Measurements from ENCODE around the gene CCDC6. TPM values are rescaled to one million over a fixed set of nuclear protein-coding genes. Genes with fewer than 3 reads are reported as not detected.

The CCDC6 gene
- total RNA-seq, 4 donors from 2014 or later, result 65.5 to 104 (median 76.2) TPM

- no peak overlapping the region for H3K4me3 ChIP-seq (ENCODE audit: low read depth, poor library complexity, severe bottlenecking)
- intact Hi-C loops (cut with DNase I; ENCODE audit: low total_unique reads), result no loop called here
- TF ChIP-seq CTCF (IDR thresholded peaks at IDR 0.05) (no peak), POLR2A (IDR thresholded peaks at IDR 0.05) (no peak)
- no peak for DNase-seq (ENCODE audit: low spot score in 2 of 2)
- 94% methylated on average over 8 of the region's 8 CpGs for WGBS, 2 donors
Observed at GRCh38 chr10:59781511-59781910, 124.8 kb downstream of the CCDC6 start.

- TF ChIP-seq POLR2A (IDR thresholded peaks at IDR 0.05), result no peak
- TF ChIP-seq CTCF (IDR thresholded peaks at IDR 0.05), result no peak
- H3K4me3 ChIP-seq (ENCODE audit: low read depth, poor library complexity, severe bottlenecking), result no peak overlapping the region
- WGBS, 2 donors, result 70 to 72% methylated on average over 5 to 6 of the region's 6 CpGs
- intact Hi-C loops (cut with DNase I; ENCODE audit: low total_unique reads), result no loop called here
- no peak for DNase-seq (ENCODE audit: low spot score in 2 of 2)
Observed at GRCh38 chr10:59779756-59780533, 126.4 kb downstream of the CCDC6 start.

GRCh38 chr10:59774451-59774850, 131.9 kb downstream of the CCDC6 start:
- no peak for DNase-seq (ENCODE audit: low spot score in 2 of 2)
- WGBS, 2 donors, result 89 to 96% methylated on average over 6 of the region's 6 CpGs

GRCh38 chr10:59773088-59773487, 133.3 kb downstream of the CCDC6 start:
- intact Hi-C loops (cut with DNase I; ENCODE audit: low total_unique reads), result no loop called here
- 83 to 90% methylated on average over 2 of the region's 2 CpGs for WGBS, 2 donors
- no peak overlapping the region for H3K4me3 ChIP-seq (ENCODE audit: low read depth, poor library complexity, severe bottlenecking)
- TF ChIP-seq CTCF (IDR thresholded peaks at IDR 0.05) (no peak), POLR2A (IDR thresholded peaks at IDR 0.05) (no peak)
- no peak for DNase-seq (ENCODE audit: low spot score in 2 of 2)

More at GRCh38 chr10:59774451-59774850, 131.9 kb downstream of the CCDC6 start:
- TF ChIP-seq CTCF (IDR thresholded peaks at IDR 0.05) (no peak), POLR2A (IDR thresholded peaks at IDR 0.05) (no peak)
- no peak overlapping the region for H3K4me3 ChIP-seq (ENCODE audit: low read depth, poor library complexity, severe bottlenecking)
- intact Hi-C loops (cut with DNase I; ENCODE audit: low total_unique reads), result no loop called here

- no peak for TF ChIP-seq POLR2A (IDR thresholded peaks at IDR 0.05)
- TF ChIP-seq CTCF (IDR thresholded peaks at IDR 0.05), result no peak
- intact Hi-C loops (cut with DNase I; ENCODE audit: low total_unique reads), result no loop called here
- DNase-seq (ENCODE audit: low spot score in 2 of 2), result no peak
- 92% methylated on average over 7 of the region's 7 CpGs for WGBS, 2 donors
- H3K4me3 ChIP-seq (ENCODE audit: low read depth, poor library complexity, severe bottlenecking), result no peak overlapping the region
Observed at GRCh38 chr10:59771162-59771807, 135.1 kb downstream of the CCDC6 start.

Measured in lower leg skin (tissue), 4 donors.